ENCODE results near the gene WRAP73.
"Not testable (repeated sequence)": the region's sequence is repeated elsewhere in the genome, so short reads cannot be mapped to it uniquely, and the experiment has no call there.

The WRAP73 gene

GRCh38 chr1:3590139-3590763 is 59.7 kb downstream of the WRAP73 start:
- TF ChIP-seq CTCF (IDR thresholded peaks at IDR 0.05; ENCODE audit: low read depth, low read length), result no peak
- no peaks in the 10 kb centered on the region for H3K27me3 ChIP-seq
- no peak for DNase-seq
- H3K4me3 ChIP-seq (ENCODE audit: low read depth, low read length), result no peak overlapping the region; the same call in 1 of the 2 replicates
- no peaks in the 10 kb centered on the region; the same call in 1 of the 2 replicates for H3K4me1 ChIP-seq
- no peaks in the 10 kb centered on the region for H3K36me3 ChIP-seq
- H3K9me3 ChIP-seq, result no peaks in the 10 kb centered on the region

GRCh38 chr1:3588395-3588794 is 61.5 kb downstream of the WRAP73 start:
- no peaks in the 10 kb centered on the region for H3K9me3 ChIP-seq
- DNase-seq, result no peak
- H3K27me3 ChIP-seq, result no peaks in the 10 kb centered on the region
- no peaks in the 10 kb centered on the region for H3K36me3 ChIP-seq
- no peak overlapping the region for H3K4me3 ChIP-seq (ENCODE audit: low read depth, low read length)
- TF ChIP-seq CTCF (IDR thresholded peaks at IDR 0.05; ENCODE audit: low read depth, low read length), result no peak
- H3K4me1 ChIP-seq, result no peaks in the 10 kb centered on the region; the same call in 1 of the 2 replicates

- no peaks in the 10 kb centered on the region; the same call in 1 of the 2 replicates for H3K4me1 ChIP-seq
- H3K9me3 ChIP-seq, result no peaks in the 10 kb centered on the region
- no peak for DNase-seq
- no peak overlapping the region for H3K4me3 ChIP-seq (ENCODE audit: low read depth, low read length)
- H3K36me3 ChIP-seq, result no peaks in the 10 kb centered on the region
- no peak for TF ChIP-seq CTCF (IDR thresholded peaks at IDR 0.05; ENCODE audit: low read depth, low read length)
- H3K27me3 ChIP-seq, result no peaks in the 10 kb centered on the region
These were observed 62.7 kb downstream of the WRAP73 start for GRCh38 chr1:3586986-3587759.

GRCh38 chr1:3585940-3586568 is 63.8 kb downstream of the WRAP73 start:
- DNase-seq, result no peak
- H3K4me3 ChIP-seq (ENCODE audit: low read depth, low read length), result no peak overlapping the region
- no peaks in the 10 kb centered on the region for H3K27me3 ChIP-seq
- no peaks in the 10 kb centered on the region for H3K36me3 ChIP-seq
- no peaks in the 10 kb centered on the region for H3K9me3 ChIP-seq
- no peak for TF ChIP-seq CTCF (IDR thresholded peaks at IDR 0.05; ENCODE audit: low read depth, low read length)
- H3K4me1 ChIP-seq, result no peaks in the 10 kb centered on the region; the same call in 1 of the 2 replicates

GRCh38 chr1:3585353-3585868 is 64.5 kb downstream of the WRAP73 start:
- not testable (repeated sequence) for H3K36me3 ChIP-seq; DNase-seq; H3K27me3 ChIP-seq; H3K9me3 ChIP-seq; H3K4me3 ChIP-seq (ENCODE audit: low read depth, low read length); H3K4me1 ChIP-seq

GRCh38 chr1:3584915-3585314 is 65.0 kb downstream of the WRAP73 start:
- DNase-seq, result no peak
- Histone ChIP-seq H3K27me3 (no peaks in the 10 kb centered on the region), H3K9me3 (no peaks in the 10 kb centered on the region), H3K4me1 (no peaks in the 10 kb centered on the region; the same call in 1 of the 2 replicates), H3K4me3 (ENCODE audit: low read depth, low read length) (no peak overlapping the region), H3K36me3 (no peaks in the 10 kb centered on the region)
- no peak for TF ChIP-seq CTCF (IDR thresholded peaks at IDR 0.05; ENCODE audit: low read depth, low read length)

- H3K4me1 ChIP-seq; H3K9me3 ChIP-seq; H3K4me3 ChIP-seq (ENCODE audit: low read depth, low read length); H3K36me3 ChIP-seq; H3K27me3 ChIP-seq; DNase-seq: not testable (repeated sequence)
These were observed 66.2 kb downstream of the WRAP73 start for GRCh38 chr1:3583751-3584150.

All from BE2C (cell line).